ENCODE results near the gene UCP2. TPM values are rescaled to one million over a fixed set of nuclear protein-coding genes. Genes with fewer than 3 reads are reported as not detected.

Gene UCP2
- total and polyA plus RNA-seq, 4 donors, result 12.2 to 62.0 (median 36.9) TPM

- no peak overlapping the region for H3K27ac ChIP-seq (ENCODE audit: low read depth, low read length)
- no peak for DNase-seq (ENCODE audit: low read depth in 4 of 6, low spot score in 6 of 6)
Measured at GRCh38 chr11:73961321-73961720, 21.3 kb downstream of the UCP2 start.

GRCh38 chr11:73958521-73959141 lies 24.0 kb downstream of the UCP2 start:
- no peak overlapping the region for H3K27ac ChIP-seq (ENCODE audit: low read depth, low read length)
- H3K4me1 ChIP-seq (ENCODE audit: control insufficient read depth, insufficient read depth, low read length), result peaks cover 9% of the 10 kb centered on the region
- H3K9me3 ChIP-seq (ENCODE audit: control insufficient read depth, insufficient read depth, low read length), result no peaks in the 10 kb centered on the region
- no peaks in the 10 kb centered on the region for H3K36me3 ChIP-seq (ENCODE audit: control insufficient read depth, insufficient read depth, low read length)
- WGBS (ENCODE audit: insufficient coverage), result 88% methylated on average over 17 of the region's 18 CpGs
- H3K27me3 ChIP-seq (ENCODE audit: control insufficient read depth, insufficient read depth, low read length), result peaks cover 5% of the 10 kb centered on the region
- no peak overlapping the region for H3K4me3 ChIP-seq (ENCODE audit: low read depth, low read length)
- DNase-seq (ENCODE audit: low read depth in 4 of 6, low spot score in 6 of 6), result no peak

More at GRCh38 chr11:73961321-73961720, 21.3 kb downstream of the UCP2 start:
- H3K4me1 ChIP-seq (ENCODE audit: control insufficient read depth, insufficient read depth, low read length), result peaks cover 23% of the 10 kb centered on the region
- peaks cover 5% of the 10 kb centered on the region for H3K27me3 ChIP-seq (ENCODE audit: control insufficient read depth, insufficient read depth, low read length)
- no peaks in the 10 kb centered on the region for H3K9me3 ChIP-seq (ENCODE audit: control insufficient read depth, insufficient read depth, low read length)
- no peak overlapping the region for H3K4me3 ChIP-seq (ENCODE audit: low read depth, low read length)
- no peaks in the 10 kb centered on the region for H3K36me3 ChIP-seq (ENCODE audit: control insufficient read depth, insufficient read depth, low read length)
- 65% methylated on average over 2 of the region's 4 CpGs for WGBS (ENCODE audit: insufficient coverage)

- Histone ChIP-seq H3K9me3 (ENCODE audit: control insufficient read depth, insufficient read depth, low read length) (no peaks in the 10 kb centered on the region), H3K4me1 (ENCODE audit: control insufficient read depth, insufficient read depth, low read length) (peaks cover 9% of the 10 kb centered on the region), H3K36me3 (ENCODE audit: control insufficient read depth, insufficient read depth, low read length) (no peaks in the 10 kb centered on the region), H3K4me3 (ENCODE audit: low read depth, low read length) (no peak overlapping the region), H3K27ac (ENCODE audit: low read depth, low read length) (no peak overlapping the region), H3K27me3 (ENCODE audit: control insufficient read depth, insufficient read depth, low read length) (peaks cover 5% of the 10 kb centered on the region)
- DNase-seq (ENCODE audit: low read depth in 4 of 6, low spot score in 6 of 6), result no peak
- 65% methylated on average over 22 of the region's 25 CpGs for WGBS (ENCODE audit: insufficient coverage)
Measured at GRCh38 chr11:73957654-73958361, 24.8 kb downstream of the UCP2 start.

- H3K27me3 ChIP-seq (ENCODE audit: control insufficient read depth, insufficient read depth, low read length), result peaks cover 5% of the 10 kb centered on the region
- WGBS (ENCODE audit: insufficient coverage), result 39% methylated on average over 23 of the region's 29 CpGs
- no peaks in the 10 kb centered on the region for H3K36me3 ChIP-seq (ENCODE audit: control insufficient read depth, insufficient read depth, low read length)
- H3K27ac ChIP-seq (ENCODE audit: low read depth, low read length), result no peak overlapping the region
- H3K4me1 ChIP-seq (ENCODE audit: control insufficient read depth, insufficient read depth, low read length), result peaks cover 9% of the 10 kb centered on the region
- no peak for DNase-seq (ENCODE audit: low read depth in 4 of 6, low spot score in 6 of 6)
- no peaks in the 10 kb centered on the region for H3K9me3 ChIP-seq (ENCODE audit: control insufficient read depth, insufficient read depth, low read length)
- no peak overlapping the region for H3K4me3 ChIP-seq (ENCODE audit: low read depth, low read length)
Measured at GRCh38 chr11:73956876-73957653, 25.6 kb downstream of the UCP2 start.

GRCh38 chr11:73951797-73952196 lies 30.8 kb downstream of the UCP2 start:
- no peaks in the 10 kb centered on the region for H3K9me3 ChIP-seq (ENCODE audit: control insufficient read depth, insufficient read depth, low read length)
- no peaks in the 10 kb centered on the region for H3K4me1 ChIP-seq (ENCODE audit: control insufficient read depth, insufficient read depth, low read length)
- no peaks in the 10 kb centered on the region for H3K27me3 ChIP-seq (ENCODE audit: control insufficient read depth, insufficient read depth, low read length)
- DNase-seq (ENCODE audit: low read depth in 4 of 6, low spot score in 6 of 6), result no peak
- 100% methylated on average over 1 of the region's 7 CpGs for WGBS (ENCODE audit: insufficient coverage)
- H3K4me3 ChIP-seq (ENCODE audit: low read depth, low read length), result no peak overlapping the region
- no peaks in the 10 kb centered on the region for H3K36me3 ChIP-seq (ENCODE audit: control insufficient read depth, insufficient read depth, low read length)
- no peak overlapping the region for H3K27ac ChIP-seq (ENCODE audit: low read depth, low read length)

GRCh38 chr11:73950869-73951710 lies 31.6 kb downstream of the UCP2 start, which contains the start of gene DNAJB13:
Gene DNAJB13 (plus strand): TSS chr11:73951026. CDS start chr11:73951070, 44 bp downstream.
- WGBS (ENCODE audit: insufficient coverage), result 57% methylated on average over 6 of the region's 12 CpGs
- Histone ChIP-seq H3K9me3 (ENCODE audit: control insufficient read depth, insufficient read depth, low read length) (no peaks in the 10 kb centered on the region), H3K4me1 (ENCODE audit: control insufficient read depth, insufficient read depth, low read length) (no peaks in the 10 kb centered on the region), H3K36me3 (ENCODE audit: control insufficient read depth, insufficient read depth, low read length) (no peaks in the 10 kb centered on the region), H3K27ac (ENCODE audit: low read depth, low read length) (no peak within 1 kb of the TSS), H3K4me3 (ENCODE audit: low read depth, low read length) (no peak within 1 kb of the TSS), H3K27me3 (ENCODE audit: control insufficient read depth, insufficient read depth, low read length) (no peaks in the 10 kb centered on the region)
- DNase-seq (ENCODE audit: low read depth in 4 of 6, low spot score in 6 of 6), result peak in 5 of 6 donors; percentile 29 to 83 (median 44)

- Histone ChIP-seq H3K27ac (ENCODE audit: low read depth, low read length) (no peak overlapping the region), H3K36me3 (ENCODE audit: control insufficient read depth, insufficient read depth, low read length) (no peaks in the 10 kb centered on the region), H3K27me3 (ENCODE audit: control insufficient read depth, insufficient read depth, low read length) (no peaks in the 10 kb centered on the region), H3K9me3 (ENCODE audit: control insufficient read depth, insufficient read depth, low read length) (no peaks in the 10 kb centered on the region), H3K4me3 (ENCODE audit: low read depth, low read length) (no peak overlapping the region), H3K4me1 (ENCODE audit: control insufficient read depth, insufficient read depth, low read length) (no peaks in the 10 kb centered on the region)
- DNase-seq (ENCODE audit: low read depth in 4 of 6, low spot score in 6 of 6), result no peak
- WGBS (ENCODE audit: insufficient coverage), result 92% methylated on average over 3 of the region's 5 CpGs
Measured at GRCh38 chr11:73949912-73950311, 32.7 kb downstream of the UCP2 start.

GRCh38 chr11:73949246-73949645 lies 33.4 kb downstream of the UCP2 start:
- H3K9me3 ChIP-seq (ENCODE audit: control insufficient read depth, insufficient read depth, low read length), result no peaks in the 10 kb centered on the region
- no peaks in the 10 kb centered on the region for H3K27me3 ChIP-seq (ENCODE audit: control insufficient read depth, insufficient read depth, low read length)
- WGBS (ENCODE audit: insufficient coverage), result 80% methylated on average over 4 of the region's 4 CpGs
- H3K4me1 ChIP-seq (ENCODE audit: control insufficient read depth, insufficient read depth, low read length), result no peaks in the 10 kb centered on the region
- DNase-seq (ENCODE audit: low read depth in 4 of 6, low spot score in 6 of 6), result no peak
- H3K27ac ChIP-seq (ENCODE audit: low read depth, low read length), result no peak overlapping the region
- no peaks in the 10 kb centered on the region for H3K36me3 ChIP-seq (ENCODE audit: control insufficient read depth, insufficient read depth, low read length)
- no peak overlapping the region for H3K4me3 ChIP-seq (ENCODE audit: low read depth, low read length)

- H3K4me3 ChIP-seq (ENCODE audit: low read depth, low read length), result no peak overlapping the region
- no peaks in the 10 kb centered on the region for H3K36me3 ChIP-seq (ENCODE audit: control insufficient read depth, insufficient read depth, low read length)
- H3K4me1 ChIP-seq (ENCODE audit: control insufficient read depth, insufficient read depth, low read length), result no peaks in the 10 kb centered on the region
- no peaks in the 10 kb centered on the region for H3K27me3 ChIP-seq (ENCODE audit: control insufficient read depth, insufficient read depth, low read length)
- WGBS (ENCODE audit: insufficient coverage), result 95% methylated on average over 7 of the region's 13 CpGs
- H3K9me3 ChIP-seq (ENCODE audit: control insufficient read depth, insufficient read depth, low read length), result no peaks in the 10 kb centered on the region
- DNase-seq (ENCODE audit: low read depth in 4 of 6, low spot score in 6 of 6), result no peak
- no peak overlapping the region for H3K27ac ChIP-seq (ENCODE audit: low read depth, low read length)
Measured at GRCh38 chr11:73946798-73947458, 35.7 kb downstream of the UCP2 start.
